UCSD-AML1 (cell line): ENCODE measurements around the gene HIPK4.

Experiments
- DNase-seq: peaks from one replicate; lab custom pipeline; 2025; ENCODE audit not compliant: unreplicated experiment; lab: John Stamatoyannopoulos, UW

HIPK4 gene

DNA sequence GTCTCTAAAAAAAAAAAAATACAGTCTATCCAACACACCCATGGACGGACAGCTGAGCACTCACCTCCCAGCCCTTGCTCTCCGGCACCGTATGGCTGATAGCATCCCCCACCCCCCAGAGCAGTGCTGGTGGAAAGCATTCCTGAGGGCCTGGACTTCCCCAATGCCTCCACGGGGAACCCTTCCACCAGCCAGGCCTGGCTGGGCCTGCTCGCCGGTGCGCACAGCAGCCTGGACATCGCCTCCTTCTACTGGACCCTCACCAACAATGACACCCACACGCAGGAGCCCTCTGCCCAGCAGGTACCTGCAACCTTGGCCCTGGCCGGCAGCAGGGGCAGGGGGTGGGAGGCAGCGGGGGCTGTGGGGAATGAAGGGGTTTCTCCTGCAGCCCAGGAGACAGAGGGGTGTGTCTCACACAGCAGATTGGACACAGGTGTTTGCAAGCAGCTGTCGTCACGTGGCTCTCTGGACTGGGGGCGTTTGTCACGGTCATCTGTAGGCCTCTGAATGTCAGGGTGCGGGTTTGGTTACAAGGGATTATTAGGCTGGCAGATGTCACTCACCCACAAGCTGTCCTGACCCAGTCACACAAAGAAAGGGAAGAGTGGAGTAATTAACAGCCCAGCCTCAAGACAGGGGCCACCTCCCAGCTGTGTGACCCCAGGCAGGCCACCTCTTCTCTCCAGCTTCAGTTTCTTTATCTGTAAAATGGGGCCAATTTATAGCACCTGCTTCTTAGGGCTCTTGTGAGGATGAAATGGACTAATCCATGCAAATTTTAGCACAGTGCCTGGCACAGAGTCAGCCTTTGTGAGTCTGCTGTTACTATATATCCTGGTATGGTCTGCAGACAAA lies 22.2 kb downstream of the HIPK4 start:
- no peak for DNase-seq

DNA sequence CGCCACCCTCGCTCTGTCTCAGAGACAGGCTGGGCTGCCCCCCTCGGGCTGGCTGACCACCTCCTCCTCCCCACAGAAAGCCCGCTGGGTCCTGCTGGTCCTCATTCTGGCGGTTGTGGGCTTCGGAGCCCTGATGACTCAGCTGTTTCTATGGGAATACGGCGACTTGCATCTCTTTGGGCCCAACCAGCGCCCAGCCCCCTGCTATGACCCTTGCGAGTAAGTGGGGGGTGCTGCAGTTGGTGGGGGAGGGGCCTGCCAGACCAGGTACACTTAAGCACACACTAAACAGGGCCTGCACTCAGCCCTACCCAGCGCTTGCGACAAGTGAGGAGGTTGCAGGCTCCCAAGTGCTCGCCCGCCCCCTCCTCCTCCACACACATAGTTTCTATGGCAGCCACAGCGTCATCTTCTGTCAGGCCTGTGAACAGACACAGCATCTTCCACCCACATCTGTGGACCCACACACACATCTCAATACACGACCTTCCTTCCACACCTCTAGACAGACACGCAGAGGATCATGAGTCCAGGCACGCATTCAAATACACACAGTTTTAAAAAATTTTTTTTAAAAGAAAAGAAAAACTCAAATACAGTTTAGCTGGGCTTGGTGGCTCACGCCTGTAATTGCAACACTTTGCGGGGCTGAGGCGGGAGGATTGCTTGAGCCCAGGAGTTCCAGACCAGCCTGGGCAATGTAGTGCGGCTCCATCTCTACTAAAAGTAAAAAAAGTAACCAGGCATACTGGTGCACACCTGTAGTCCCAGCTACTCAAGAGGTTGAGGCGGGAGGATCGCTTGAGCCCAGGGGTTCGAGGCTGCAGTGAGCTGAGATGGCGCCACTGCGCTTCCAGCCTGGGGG lies 23.1 kb downstream of the HIPK4 start:
- no peak for DNase-seq

DNA sequence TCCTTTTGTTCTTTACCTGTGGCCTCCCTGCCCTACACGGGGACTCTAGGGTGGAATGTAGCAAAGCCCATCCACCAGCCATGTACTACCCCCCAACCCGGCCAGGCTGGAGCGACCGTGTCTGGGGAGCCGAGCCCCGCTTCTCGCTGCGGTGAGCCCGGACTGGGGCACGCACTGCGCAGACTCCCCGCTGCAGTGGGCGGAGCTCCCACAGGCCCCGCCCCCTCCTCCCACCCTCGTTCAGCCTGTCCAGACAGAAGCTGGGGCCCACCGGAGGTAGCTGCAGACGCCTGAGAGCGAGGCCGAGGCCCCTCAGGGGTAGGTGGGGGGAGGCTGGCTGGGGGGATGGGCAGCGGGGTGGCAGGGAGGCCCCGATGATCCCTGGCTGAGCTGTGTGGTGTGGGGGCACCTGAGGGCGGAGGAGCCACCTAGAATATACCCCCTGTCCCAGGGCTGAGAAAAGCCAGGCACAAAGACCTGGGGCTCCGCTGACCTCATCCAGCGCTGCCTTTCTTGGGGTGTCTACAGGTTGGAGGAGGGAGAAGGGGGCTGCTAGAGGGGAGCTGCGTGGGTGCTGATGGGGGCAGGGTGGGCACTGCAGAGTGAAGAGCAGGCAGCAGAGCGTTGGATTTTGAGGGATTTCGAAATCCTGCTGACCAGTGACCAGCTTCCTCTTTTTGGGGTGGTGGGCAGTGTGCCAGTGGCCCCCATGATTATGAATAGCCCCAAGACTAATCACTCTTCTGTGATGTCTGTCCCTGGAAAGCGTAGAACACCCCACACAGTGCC lies 24.2 kb downstream of the HIPK4 start:
- no peak for DNase-seq

DNA sequence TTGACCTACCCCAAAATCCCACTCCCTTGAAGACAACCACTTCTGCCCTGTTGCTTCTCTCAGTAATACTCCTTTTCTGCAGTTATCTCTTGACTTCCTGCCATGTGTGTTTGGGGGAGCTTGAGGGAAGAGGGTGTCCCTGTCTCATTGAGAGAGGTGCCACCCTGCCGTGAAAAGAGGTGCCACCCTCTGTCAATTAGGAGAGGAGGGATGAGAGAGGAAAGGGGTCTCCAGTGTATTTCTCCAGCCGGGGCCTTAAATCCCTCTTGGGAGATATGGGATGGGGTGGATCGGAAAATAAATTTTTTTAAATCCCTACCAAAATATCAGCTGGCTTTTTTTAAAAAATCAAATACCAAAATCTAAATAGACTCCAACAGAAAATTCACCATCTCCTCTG lies 25.0 kb downstream of the HIPK4 start:
- no peak for DNase-seq

DNA sequence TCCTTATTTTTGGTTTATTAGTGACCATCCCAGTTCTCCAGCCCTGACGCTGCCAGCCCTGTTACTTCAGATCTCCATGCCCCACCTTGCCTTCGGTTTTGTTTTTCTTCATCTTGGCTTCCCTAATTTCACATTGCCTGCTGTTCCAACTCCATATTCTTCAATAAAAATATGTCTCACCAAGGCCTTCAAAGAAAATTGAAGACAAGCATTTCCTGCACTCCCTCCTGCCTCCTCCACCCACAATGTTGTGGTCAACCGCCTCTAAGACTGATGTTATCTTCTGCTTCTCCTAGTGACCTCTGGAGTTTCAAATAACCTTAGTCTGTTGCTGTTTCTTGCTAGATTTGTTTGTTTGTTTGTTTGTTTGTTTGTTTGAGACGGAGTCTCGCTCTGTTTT lies 26.9 kb downstream of the HIPK4 start:
- DNase-seq: peak; percentile 28

DNA sequence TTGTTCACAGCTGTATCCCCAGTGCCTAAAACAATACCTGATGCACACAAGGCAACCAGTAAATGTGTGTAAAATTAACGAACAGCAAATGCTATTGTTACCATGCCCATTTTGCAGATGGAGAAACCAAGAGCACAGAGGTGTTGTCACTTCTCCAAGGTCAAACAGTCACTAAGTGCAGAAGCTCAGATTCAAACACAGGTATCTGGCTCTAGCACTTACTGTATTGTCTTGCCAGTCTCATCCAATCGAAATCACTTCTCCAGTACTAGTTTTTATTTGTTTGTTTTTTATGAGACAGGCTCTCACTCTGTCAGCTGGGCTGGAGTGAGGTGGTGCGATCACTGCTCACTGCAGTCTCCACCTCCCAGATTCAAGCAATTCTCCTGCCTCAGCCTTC lies 27.8 kb downstream of the HIPK4 start:
- no peak for DNase-seq

DNA sequence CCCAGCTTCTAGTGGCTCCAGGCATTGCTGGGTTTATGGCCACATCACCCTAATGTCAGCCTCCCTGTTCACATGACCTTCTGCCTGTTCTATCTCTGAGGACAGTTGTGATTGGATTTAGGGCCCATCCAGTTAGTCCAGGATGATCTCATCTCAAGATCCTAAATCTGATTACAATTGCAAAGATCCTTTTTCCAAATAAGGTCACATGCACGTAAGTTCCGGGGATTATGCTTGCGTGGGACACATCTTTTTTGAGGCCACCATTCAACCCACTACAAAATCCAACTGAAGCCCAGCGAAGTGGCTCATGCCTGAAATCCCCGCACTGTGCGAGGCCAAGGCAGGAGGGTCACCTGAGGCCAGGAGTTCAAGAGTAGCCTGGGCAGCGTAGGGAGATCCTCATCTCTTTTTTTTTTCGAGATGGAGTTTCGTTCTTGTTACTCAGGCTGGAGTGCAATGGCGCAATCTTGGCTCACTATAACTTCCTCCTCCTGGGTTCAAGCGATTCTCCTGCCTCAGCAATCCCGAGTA lies 29.2 kb downstream of the HIPK4 start:
- DNase-seq: no peak

DNA sequence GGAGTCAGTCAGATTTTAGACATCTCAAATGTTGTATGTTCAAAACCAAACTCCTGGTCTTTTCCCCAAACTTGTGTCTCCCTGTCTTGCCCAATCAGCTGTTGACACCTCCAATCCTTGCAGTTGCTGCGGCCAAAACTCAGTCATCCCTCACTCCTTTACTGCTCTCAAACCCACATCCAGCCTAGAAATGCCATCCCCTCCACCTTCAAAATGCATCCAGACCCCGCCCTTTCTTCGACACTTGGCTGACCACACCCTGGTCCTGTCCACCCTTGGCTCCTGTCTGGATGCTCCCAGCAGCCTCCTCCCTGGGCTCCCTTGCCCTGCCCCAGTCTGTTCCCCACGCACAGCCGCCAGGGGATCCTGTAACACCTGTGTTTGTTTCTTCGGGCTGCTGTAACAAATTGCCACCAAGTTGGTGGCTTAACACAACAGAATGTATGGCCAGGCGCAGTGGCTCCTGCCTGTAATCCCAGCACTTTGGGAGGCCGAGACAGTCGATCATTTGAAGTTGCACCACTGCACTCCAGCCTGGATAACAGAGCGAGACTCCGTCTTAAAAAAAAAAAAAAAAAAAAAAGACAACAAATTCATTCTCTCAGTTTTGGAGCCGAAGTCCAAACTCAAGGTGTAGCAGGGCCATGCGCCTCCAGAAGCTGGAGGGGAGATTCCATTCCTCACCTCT lies 29.8 kb downstream of the HIPK4 start:
- no peak for DNase-seq

DNA sequence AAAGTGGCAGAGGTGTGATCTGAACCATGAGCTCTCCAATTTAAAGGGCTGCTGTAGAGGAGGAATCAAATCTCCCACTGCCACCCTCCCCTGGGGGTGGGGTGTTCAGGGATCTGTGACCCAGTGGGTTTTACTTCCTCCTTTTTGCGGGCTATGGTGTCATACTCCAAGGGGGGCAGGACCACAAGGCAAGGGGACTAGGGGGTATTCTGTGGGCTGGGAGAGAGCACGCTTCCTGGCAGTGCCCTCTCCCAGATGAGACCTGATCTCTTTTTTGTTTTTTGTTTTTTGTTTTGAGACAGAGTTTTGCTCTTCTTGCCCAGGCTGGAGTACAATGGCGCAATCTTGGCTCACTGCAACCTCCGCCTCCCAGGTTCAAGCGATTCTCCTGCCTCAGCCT lies 31.2 kb downstream of the HIPK4 start:
- DNase-seq: peak; percentile 34

DNA sequence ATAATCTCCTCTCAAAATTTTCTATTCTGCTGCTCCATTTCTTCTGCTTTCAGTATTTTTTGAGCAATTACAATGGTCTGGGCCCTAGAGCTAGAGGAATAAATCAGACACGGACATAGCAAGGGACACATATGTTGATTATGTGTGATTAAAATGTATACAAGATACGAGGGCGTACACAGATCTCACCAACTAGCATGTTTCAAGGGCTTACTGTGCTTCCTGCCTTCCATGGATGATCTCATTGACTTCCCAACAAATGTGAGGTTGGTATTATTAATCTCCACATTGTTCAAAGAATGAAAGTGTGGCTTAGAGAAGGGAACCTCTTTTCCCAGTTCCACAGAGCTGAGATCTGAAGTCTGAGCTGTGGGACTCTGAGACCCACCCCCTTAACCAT lies 32.3 kb downstream of the HIPK4 start:
- no peak for DNase-seq

DNA sequence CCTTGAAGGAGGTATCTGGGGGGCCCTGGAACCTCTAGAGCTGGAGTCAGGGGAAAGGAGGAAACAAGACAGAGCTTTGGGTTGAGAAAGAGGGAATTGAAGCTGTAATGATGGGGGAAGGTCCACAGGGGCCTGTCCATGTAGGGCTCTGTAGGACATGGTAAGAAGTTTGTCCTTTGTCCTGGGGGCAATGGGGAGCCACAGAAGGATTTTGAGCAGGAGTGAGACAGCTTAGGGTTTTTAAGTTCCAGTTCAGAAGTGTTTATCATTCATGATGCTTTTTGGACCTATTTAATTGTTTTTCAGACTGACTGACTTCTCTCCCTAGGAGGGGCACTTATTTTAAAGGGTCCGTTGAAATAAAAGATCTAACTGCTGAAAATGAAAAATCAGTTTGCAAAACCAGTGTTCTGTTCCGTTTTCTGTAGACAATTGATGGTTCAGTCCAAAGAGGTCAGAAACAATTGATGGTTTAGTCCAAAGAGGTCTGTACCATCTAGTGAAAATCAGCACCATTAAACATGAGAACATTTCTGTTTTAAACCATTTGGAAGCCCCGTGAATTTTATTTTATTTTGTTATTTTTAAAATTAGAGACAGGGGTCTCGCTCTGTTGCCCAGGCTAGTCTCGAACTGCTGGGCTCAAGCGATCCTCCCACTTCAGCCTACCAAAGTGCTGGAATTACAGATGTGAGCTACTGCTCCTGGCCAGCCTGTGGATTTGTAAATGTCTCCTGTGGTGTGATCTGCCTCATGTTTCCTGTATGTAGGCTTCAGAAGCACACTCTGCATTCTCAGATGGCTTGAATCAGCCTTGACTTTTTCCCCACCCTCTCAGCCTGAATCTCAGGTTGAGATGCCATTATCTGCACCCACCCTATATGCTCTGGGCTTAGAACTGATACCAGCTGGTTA lies 33.0 kb downstream of the HIPK4 start:
- DNase-seq: no peak

DNA sequence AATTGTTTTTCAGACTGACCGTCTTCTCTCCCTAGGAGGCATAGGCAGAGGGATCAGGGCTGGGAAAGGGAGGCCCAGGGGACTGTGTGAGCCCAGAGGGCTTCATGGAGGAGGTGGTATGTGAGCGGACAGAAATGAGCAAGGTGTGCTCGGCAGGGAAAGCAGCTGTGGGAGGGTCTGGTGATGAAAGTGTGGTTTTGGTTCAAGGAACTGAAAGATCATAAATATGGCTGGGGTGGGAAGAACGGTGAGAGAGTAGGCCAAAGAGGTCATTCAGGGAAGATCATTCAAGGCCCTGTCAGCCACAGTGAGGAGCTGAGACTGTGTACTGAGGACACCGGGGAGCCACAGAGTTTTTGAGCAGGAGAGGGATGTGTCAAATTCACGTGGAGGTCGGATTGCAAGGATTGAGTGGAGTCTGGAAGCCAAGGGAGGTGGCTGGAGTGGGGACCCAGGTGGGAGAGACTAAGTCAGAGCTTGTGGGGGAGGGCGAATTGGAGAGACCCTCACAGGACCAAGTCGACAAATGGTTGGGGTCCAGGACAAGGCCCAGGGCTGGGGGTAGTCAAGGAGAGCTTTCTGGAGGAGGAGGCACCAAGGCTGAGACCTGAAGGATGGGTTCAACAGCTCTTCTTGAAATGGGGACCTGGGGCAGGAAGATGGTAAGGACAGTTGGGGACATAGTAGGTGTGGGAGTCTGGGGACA lies 33.9 kb downstream of the HIPK4 start:
- DNase-seq: no peak

DNA sequence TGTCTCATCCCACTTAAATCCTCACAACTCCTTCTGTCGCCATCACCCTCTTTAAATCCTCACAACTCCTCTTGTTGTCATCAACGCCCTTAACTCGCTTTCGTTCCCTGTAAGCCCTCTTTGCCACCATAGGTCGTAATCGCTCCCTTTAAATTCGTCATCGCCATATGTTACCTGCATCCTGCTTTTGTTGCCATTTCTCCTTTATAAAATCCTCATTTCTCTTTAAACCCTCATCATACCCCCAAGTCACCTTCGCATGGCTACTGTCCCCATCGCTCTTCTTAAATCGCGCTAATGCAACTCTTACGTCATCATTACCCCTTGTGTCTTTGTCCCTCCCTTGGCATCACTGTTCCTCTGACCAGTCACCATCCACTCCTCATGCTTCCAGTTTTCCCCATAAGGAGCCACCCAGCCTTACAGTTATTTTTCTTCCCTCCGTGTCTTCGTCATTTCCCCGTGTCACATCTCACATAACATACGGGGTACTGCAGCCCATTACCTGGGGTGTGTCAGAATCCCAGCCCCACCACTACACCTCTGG lies 40.9 kb downstream of the HIPK4 start:
- DNase-seq: no peak

DNA sequence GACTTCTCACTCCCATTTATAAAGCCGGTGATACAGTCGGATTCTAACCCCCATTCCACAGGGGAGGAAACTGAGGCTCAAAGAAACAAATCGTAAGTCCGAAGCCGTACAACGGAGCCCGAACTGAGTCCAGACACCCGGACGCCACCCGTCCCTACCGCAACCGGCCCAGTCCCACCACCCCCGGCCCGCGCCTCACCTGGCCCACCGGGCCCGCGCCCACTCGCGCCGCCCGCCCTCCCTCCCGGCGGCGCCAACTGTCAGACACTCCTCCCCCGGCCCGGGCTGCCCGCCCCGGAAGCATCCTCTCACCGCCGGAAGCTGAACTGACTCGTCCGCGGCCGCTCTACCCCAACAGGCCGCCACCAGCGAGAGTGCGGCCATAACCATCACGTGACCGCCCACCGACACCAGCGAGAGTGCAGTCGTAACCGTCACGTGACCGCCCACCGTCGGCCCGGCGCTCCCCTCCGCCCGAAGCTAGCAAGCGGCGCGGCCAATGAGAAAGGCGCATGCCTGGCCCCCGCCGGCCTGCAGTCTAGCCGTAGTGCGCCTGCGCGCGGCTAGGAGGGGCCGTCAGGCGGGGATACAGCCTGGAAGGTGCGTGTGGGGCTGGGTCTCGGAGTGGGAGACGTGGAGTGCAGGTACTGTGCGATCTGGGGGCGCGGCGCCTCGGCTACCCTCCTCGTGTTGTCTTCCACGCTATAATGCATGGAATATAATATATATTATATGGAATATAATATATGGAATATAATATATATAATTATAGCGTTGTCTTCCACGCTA lies 41.7 kb downstream of the HIPK4 start, which contains the start of the genes C19orf47 and PLD3:
Gene C19orf47, minus strand, starts transcription at position 273 of the 789 bp plus-strand sequence. CDS start 6,540 bp downstream, outside the sequence.
Gene PLD3, plus strand, starts transcription at position 571 of the 789 bp plus-strand sequence. CDS start 17,789 bp downstream, outside the sequence.
- peak; percentile 100 for DNase-seq

DNA sequence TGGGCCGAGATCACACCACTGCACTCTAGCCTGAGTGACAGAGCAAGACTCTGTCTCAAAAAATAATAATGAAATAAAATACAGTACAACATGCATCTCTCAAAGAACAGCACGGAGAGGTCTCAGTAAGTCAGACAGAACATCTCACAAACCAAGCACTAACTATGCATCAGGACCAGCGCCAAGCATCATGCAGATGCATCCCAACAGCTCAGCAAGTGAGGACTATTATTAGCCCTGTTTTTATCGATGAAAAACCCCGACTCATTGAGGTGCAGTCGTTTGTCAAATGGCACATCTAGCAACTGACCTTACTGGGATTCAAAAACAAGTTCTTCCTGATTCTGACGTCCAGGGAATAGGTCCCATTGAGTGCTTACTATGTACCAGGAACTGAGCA lies 45.6 kb downstream of the HIPK4 start:
- no peak for DNase-seq

DNA sequence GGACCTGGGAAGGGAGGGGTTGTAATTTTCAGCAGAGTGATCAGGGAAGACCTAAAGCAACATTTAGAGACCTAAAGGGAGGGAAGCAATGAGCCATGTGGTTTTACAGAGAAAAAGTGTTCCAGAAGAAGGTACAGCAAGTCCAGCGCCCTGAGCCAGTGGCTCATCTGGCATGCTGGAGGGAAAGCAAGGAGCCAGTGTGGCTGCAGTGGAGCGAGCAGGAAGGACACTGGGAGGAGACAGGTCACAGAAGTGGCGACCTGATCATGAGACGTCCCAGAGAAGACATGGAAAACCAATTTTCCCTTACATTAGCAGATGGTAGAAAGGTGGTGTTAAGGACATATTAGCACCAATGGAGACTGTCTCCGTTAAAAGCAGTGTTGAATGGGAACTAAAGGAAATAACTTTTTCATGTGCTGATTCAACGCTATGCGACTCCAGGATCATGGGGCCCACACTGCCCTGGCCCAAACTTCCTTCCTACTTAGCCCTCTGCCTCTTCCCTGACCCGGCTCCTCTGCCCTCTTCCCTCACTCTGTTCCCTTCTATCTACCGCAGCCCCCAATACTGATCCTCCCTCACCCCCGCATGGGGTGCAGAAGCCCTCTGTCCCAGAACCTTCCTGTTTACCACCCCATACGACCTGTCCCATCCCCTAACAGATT lies 47.2 kb downstream of the HIPK4 start:
- no peak for DNase-seq
